Naive B cell (primary cell): ENCODE results near the gene PHAX. TPM values are rescaled to one million over a fixed set of nuclear protein-coding genes. Genes with fewer than 3 reads are reported as not detected.
"Not testable (repeated sequence)": the region's sequence is repeated elsewhere in the genome, so short reads cannot be mapped to it uniquely, and the experiment has no call there.

Experiments
- ATAC-seq, 2 donors: fragments of 150-1000 bp; cut with Tn5 transposase; 2 replicates each; pipeline ENCODE4 v1.10.0; 2021; ENCODE audit warnings: low read depth in 2 of 2, mild to moderate bottlenecking in 2 of 2, moderate library complexity in 2 of 2
- DNase-seq: peaks from one replicate; pipeline ENCODE4 v3.0.0; 2022
- H3K27ac Mint-ChIP-seq, 6 donors: one replicate each; pipeline ENCODE4 v1.8.0; 2020 to 2022; ENCODE audit warnings: mild to moderate bottlenecking in 6 of 6, mixed read lengths in 6 of 6, moderate library complexity in 5 of 6, inconsistent platforms in 2 of 6
- H3K27me3 Mint-ChIP-seq, 3 donors: one replicate each; pipeline ENCODE4 v1.8.0; 2021 to 2022; ENCODE audit warnings: mixed read lengths in 3 of 3, mild to moderate bottlenecking in 1 of 3
- H3K36me3 Mint-ChIP-seq, 2 donors: one replicate each; pipeline ENCODE4 v1.8.0; 2020 to 2022; ENCODE audit warnings: mixed read lengths in 2 of 2, inconsistent platforms in 1 of 2, mild to moderate bottlenecking in 1 of 2
- H3K4me1 Mint-ChIP-seq, 3 donors: one replicate each; pipeline ENCODE4 v1.8.0; 2020 to 2022; ENCODE audit warnings: mixed read lengths in 3 of 3, inconsistent platforms in 1 of 3, mild to moderate bottlenecking in 1 of 3, moderate library complexity in 1 of 3
- H3K4me3 Mint-ChIP-seq, 8 donors: one replicate each; pipeline ENCODE4 v1.8.0; 2020 to 2022; ENCODE audit warnings: mild to moderate bottlenecking in 8 of 8, mixed read lengths in 8 of 8, moderate library complexity in 8 of 8, inconsistent platforms in 2 of 8
- H3K9me3 Mint-ChIP-seq, 7 donors: one replicate each; pipeline ENCODE4 v1.8.0; 2020 to 2022; ENCODE audit warnings: mixed read lengths in 7 of 7, mild to moderate bottlenecking in 5 of 7, inconsistent platforms in 2 of 7, moderate library complexity in 1 of 7
- polyA plus RNA-seq, 6 donors: library from polyadenylated mRNA; unstranded; fragments of 300-500 nt; fragmentation: Illumina TruSeq; gene quantifications; one replicate each; pipeline ENCODE4 v1.2.3, GENCODE V29; 2021; ENCODE audit warnings: low read depth in 6 of 6

PHAX gene, protein sequence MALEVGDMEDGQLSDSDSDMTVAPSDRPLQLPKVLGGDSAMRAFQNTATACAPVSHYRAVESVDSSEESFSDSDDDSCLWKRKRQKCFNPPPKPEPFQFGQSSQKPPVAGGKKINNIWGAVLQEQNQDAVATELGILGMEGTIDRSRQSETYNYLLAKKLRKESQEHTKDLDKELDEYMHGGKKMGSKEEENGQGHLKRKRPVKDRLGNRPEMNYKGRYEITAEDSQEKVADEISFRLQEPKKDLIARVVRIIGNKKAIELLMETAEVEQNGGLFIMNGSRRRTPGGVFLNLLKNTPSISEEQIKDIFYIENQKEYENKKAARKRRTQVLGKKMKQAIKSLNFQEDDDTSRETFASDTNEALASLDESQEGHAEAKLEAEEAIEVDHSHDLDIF
- 10 to 100 TPM; 29.7 to 84.8 (median 66.5) TPM for polyA plus RNA-seq

DNA sequence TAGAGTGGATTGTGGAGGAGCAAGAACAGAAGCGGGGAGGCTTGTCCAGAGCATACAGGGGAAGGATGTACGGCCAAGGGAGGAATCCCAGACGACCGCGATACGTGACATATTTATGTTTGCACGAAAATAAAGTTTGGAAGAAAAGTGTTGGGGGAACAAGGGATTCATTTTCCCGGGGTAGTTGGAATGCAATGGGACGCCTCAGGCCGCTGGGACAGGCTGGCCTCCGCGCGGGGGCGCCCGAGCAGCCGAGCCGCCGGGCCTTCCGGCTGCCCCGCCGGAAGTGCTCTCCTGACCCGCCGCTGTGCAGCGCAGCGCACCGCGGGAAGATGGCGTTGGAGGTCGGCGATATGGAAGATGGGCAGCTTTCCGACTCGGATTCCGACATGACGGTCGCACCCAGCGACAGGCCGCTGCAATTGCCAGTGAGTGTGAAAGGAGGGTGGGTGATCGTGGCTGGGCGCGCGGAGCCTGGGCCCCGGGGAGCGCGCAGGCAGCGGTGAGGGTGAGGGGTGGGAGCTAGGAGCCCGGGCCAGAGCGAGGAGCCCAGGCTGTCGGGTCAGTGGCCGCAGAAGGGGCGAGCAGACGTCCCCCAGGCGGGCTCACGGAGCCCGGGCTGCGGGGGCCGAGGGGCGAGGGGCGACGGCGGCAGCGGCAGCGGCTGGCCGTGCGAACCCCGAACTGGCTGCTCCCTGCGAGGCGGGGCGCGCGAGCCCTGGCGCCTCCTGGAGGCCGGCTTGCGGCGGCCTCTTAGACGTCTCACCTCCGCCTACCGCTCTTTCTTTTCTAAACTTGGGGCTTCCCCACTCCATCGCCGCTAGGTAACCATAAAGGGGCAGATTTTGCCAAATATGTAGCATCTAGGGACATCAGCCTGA lies at the start of gene PHAX:
Gene PHAX, plus strand, starts transcription at position 317 of the 881 bp plus-strand sequence. Its CDS starts 16 bp downstream, at position 333.
- Mint-ChIP-seq H3K4me3 (peak within 1 kb of the TSS; percentile 81 to 100 (median 98)), H3K27me3 (no peaks in the 10 kb centered on the region), H3K36me3 (peaks cover 4 to 12% of the 10 kb centered on the region in 2 donors), H3K9me3 (no peaks in the 10 kb centered on the region), H3K27ac (peak within 1 kb of the TSS; percentile 80 to 95 (median 85)), H3K4me1 (peaks cover 16 to 38% (median 20%) of the 10 kb centered on the region in 3 donors)
- DNase-seq (peak; percentile 68), ATAC-seq (peak; percentile 89 to 91)

DNA sequence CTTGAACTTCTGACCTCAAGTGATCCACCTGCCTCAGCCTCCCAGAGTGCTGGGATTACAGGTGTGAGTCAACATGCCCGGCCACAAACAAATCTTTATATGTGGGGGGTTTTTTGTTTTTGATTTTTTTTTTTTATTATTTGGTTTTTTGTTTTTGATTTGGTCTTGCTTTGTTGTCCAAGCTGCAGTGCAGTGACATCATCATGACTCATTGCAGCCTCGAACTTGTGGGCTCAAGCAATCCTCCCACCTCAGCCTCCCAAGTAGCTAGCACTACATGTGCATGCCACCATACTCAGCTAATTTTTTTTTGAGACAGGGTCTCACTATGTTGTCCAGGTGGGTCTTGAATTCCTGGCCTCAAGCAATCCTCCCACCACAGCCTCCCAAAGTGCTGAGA lies 48.1 kb upstream of the PHAX start:
- H3K4me1 Mint-ChIP-seq: no peaks in the 10 kb centered on the region
- H3K4me3 Mint-ChIP-seq: no peak overlapping the region
- no peaks in the 10 kb centered on the region for H3K27me3 Mint-ChIP-seq
- no peaks in the 10 kb centered on the region for H3K9me3 Mint-ChIP-seq
- ATAC-seq (no peak), DNase-seq (no peak)
- H3K36me3 Mint-ChIP-seq: no peaks in the 10 kb centered on the region
- no peak overlapping the region for H3K27ac Mint-ChIP-seq

DNA sequence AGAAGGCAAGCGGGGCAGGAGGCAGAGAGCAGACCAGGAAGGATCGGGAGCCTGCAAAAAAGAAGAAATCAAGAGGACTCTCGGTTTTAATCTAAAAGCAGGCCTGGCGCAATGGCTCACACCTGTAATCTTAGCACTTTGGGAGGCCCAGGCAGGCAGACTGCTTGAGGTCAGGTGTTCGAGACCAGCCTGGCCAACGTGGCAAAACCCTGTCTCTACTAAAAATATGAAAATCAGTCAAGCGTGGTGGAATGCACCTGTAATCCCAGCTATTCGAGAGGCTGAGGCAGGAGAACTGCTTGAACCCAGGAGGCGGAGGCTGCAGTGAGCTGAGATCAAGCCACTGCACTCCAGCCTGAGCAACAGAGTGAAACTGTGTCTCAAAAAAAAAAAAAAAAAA lies 45.6 kb upstream of the PHAX start:
- not testable (repeated sequence) for ATAC-seq, H3K4me1 Mint-ChIP-seq, H3K9me3 Mint-ChIP-seq, H3K4me3 Mint-ChIP-seq, H3K27ac Mint-ChIP-seq, DNase-seq, H3K27me3 Mint-ChIP-seq, H3K36me3 Mint-ChIP-seq

DNA sequence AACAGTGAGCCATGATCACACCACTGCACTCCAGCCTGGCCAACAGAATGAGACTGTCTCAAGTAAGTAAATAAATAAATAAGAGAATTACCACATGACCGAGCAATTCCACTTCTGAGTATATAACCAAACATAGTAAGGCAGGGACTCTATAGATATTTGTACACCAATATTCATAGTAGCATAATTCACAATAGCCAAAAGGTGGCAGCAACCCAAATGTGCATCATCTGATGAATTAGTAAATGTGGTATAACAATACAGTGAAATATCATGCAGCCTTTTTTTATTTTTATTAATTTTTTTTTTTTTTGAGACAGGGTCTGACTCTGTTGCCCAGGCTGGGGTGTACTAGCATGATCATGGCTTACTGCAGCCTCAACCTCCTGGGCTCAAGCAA lies 38.8 kb upstream of the PHAX start:
- ATAC-seq: no peak
- H3K4me3 Mint-ChIP-seq: no peak overlapping the region

DNA sequence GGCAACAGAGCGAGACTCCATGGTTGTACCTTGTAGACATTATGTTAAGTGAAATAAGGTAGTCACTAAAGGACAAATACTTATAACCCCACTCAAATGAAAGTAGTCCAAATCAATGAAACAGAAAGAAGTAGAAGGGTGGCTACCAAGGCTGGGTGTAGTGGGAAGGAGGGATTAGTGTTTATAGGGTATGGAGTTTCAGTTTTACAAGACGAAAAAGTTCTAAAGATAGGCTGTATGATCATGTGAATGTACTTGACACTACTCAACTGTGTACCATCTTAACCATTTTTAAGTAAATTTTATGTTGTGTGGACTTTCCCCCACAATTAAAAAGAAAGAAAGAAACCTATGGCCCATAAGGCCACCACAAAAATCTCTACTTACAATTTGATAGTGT lies 37.9 kb upstream of the PHAX start:
- H3K4me3 Mint-ChIP-seq: no peak overlapping the region
- no peaks in the 10 kb centered on the region for H3K4me1 Mint-ChIP-seq
- ATAC-seq (no peak), DNase-seq (no peak)
- H3K36me3 Mint-ChIP-seq: no peaks in the 10 kb centered on the region
- H3K9me3 Mint-ChIP-seq: no peaks in the 10 kb centered on the region
- no peaks in the 10 kb centered on the region for H3K27me3 Mint-ChIP-seq
- no peak overlapping the region for H3K27ac Mint-ChIP-seq

More for the DNA sequence above, 38.8 kb upstream of the PHAX start:
- Mint-ChIP-seq H3K9me3 (no peaks in the 10 kb centered on the region), H3K36me3 (no peaks in the 10 kb centered on the region), H3K27me3 (no peaks in the 10 kb centered on the region), H3K27ac (no peak overlapping the region), H3K4me1 (no peaks in the 10 kb centered on the region)
- DNase-seq: no peak

DNA sequence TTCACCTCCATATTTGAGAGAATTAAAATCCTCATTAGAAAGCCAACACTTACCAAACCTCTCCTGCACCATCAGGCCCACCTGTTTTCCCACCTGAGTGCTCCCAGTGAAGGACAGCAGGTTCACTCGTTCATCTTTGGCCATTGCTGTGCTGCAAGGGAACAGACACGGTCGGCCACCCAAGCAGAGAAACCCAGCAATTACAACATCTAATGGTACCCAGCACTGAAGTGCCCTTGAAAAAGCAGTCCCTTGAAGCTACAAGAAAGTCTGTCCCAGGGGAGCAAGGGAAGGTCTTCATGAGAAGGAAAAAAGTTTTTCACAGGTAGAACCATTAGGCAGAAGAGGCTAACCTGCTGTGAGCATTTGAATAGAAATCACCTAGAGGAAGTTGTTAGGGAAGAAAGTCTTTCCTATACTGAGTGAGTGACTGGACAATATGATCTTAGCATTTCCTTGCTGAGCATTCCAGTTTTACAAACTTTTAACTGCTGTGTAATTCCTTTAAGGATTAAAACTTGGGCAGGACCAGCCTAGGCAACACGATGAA lies 32.5 kb upstream of the PHAX start:
- no peaks in the 10 kb centered on the region for H3K27me3 Mint-ChIP-seq
- no peak overlapping the region for H3K4me3 Mint-ChIP-seq
- H3K9me3 Mint-ChIP-seq: no peaks in the 10 kb centered on the region
- ATAC-seq (no peak), DNase-seq (no peak)
- no peak overlapping the region for H3K27ac Mint-ChIP-seq
- no peaks in the 10 kb centered on the region for H3K4me1 Mint-ChIP-seq
- no peaks in the 10 kb centered on the region for H3K36me3 Mint-ChIP-seq

DNA sequence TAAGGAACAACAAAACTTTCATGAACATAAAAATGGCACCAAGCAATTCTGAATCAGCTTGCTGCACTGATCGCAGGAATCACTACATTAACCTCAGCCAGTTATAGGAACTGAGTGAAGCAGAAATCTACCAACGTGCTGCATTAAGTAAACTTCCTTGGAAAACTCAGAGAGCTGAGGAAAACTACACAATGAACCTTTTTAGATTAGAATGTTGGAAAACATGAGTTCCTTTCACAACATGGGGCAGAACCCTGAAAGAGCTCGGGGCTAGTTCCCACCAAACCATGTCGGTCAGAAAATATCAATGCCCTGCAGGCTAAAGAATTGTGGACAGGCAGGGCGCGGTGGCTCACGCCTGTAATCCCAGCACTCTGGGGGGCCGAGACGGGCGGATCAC lies 25.1 kb upstream of the PHAX start:
- H3K36me3 Mint-ChIP-seq: no peaks in the 10 kb centered on the region
- no peaks in the 10 kb centered on the region for H3K27me3 Mint-ChIP-seq
- no peak overlapping the region for H3K27ac Mint-ChIP-seq
- no peak overlapping the region for H3K4me3 Mint-ChIP-seq
- no peak for DNase-seq
- ATAC-seq: no peak
- no peaks in the 10 kb centered on the region for H3K4me1 Mint-ChIP-seq
- no peaks in the 10 kb centered on the region for H3K9me3 Mint-ChIP-seq

DNA sequence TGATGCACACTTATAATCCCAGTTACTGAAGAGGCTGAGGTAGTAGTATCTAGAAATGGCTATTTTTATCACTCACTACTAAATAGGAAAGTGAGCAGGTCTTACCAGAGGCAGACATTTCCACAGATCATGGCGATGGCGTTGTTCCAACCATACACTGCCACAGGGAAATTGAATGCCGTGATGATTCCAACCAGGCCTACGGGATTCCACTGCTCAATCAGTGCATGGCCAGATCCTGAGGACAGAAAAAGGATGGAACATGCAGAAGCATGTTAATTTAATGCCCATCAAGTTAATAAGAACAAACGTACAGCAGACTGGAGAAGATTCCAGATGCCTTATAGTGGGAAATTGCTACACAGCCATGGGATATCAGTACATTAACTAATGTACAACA lies 23.8 kb upstream of the PHAX start:
- Mint-ChIP-seq H3K4me1 (no peaks in the 10 kb centered on the region), H3K36me3 (no peaks in the 10 kb centered on the region), H3K27me3 (no peaks in the 10 kb centered on the region), H3K4me3 (no peak overlapping the region), H3K27ac (no peak overlapping the region), H3K9me3 (no peaks in the 10 kb centered on the region)
- no peak for DNase-seq
- no peak for ATAC-seq

DNA sequence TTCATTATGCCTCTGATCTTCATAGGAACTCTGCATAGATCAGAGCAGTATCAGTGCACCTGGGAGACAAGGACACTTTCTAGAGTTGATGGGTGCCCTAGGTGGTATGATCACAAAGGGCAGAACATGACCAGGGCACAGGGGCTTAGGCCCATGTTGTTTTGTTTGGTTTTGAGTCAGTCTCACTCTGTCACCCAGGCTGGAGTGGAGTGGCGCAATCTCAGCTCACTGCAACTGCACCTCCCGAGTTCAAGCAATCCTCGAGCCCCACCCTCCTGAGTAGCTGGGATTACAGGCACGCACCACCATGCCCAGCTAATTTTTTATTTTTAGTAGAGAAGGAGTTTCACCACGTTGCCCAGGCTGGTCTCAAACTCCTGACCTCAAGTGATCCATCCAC lies 23.3 kb upstream of the PHAX start:
- DNase-seq: no peak
- Mint-ChIP-seq H3K27ac (no peak overlapping the region), H3K36me3 (no peaks in the 10 kb centered on the region), H3K4me1 (no peaks in the 10 kb centered on the region), H3K9me3 (no peaks in the 10 kb centered on the region), H3K4me3 (no peak overlapping the region), H3K27me3 (no peaks in the 10 kb centered on the region)
- ATAC-seq: no peak

DNA sequence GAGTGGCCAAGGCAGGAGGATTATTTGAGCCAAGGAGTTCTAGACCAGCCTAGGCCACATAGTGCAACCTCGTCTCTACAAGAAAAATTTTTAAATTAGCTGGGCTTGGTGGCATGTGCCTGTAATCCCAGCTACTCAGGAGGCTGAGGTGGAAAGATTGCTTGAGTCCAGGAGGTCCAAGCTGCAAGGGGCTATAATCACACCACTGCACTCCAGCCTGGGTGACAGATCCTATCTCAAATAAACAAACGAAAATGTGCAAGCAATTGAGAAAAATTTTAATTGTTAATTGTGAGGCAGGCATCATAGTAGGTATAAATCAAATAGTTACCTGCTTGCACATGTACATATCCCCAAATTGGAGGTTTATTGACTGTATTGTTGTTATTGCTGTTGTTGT lies 21.0 kb upstream of the PHAX start:
- no peak overlapping the region for H3K27ac Mint-ChIP-seq
- H3K27me3 Mint-ChIP-seq: no peaks in the 10 kb centered on the region
- no peak overlapping the region for H3K4me3 Mint-ChIP-seq
- H3K36me3 Mint-ChIP-seq: peaks cover 0 to 4% of the 10 kb centered on the region in 2 donors
- ATAC-seq: no peak
- no peak for DNase-seq
- H3K4me1 Mint-ChIP-seq: no peaks in the 10 kb centered on the region
- H3K9me3 Mint-ChIP-seq: no peaks in the 10 kb centered on the region

DNA sequence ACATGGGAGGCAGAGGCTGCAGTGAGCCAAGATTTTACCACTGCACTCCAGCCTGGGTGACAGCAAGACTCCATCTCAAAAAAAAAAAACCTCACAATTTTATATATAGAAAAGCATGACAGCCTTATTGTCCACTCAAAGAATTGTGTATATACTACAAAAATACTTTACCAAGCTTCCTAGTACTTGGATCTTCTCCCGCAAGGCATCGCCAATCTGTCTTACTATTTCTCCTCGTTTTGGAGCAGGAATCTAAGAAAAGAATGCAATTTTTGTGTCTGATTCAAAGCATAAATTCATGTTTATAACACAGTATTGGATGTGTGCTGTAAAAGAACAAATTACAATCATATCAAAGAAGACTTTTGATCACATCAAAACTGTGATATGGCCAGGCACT lies 17.0 kb upstream of the PHAX start:
- Mint-ChIP-seq H3K9me3 (no peaks in the 10 kb centered on the region), H3K27ac (peak overlapping the region in 1 of 6 donors; percentile 0), H3K4me3 (no peak overlapping the region), H3K4me1 (no peaks in the 10 kb centered on the region), H3K36me3 (peaks cover 0 to 4% of the 10 kb centered on the region in 2 donors), H3K27me3 (no peaks in the 10 kb centered on the region)
- DNase-seq (no peak), ATAC-seq (no peak)

DNA sequence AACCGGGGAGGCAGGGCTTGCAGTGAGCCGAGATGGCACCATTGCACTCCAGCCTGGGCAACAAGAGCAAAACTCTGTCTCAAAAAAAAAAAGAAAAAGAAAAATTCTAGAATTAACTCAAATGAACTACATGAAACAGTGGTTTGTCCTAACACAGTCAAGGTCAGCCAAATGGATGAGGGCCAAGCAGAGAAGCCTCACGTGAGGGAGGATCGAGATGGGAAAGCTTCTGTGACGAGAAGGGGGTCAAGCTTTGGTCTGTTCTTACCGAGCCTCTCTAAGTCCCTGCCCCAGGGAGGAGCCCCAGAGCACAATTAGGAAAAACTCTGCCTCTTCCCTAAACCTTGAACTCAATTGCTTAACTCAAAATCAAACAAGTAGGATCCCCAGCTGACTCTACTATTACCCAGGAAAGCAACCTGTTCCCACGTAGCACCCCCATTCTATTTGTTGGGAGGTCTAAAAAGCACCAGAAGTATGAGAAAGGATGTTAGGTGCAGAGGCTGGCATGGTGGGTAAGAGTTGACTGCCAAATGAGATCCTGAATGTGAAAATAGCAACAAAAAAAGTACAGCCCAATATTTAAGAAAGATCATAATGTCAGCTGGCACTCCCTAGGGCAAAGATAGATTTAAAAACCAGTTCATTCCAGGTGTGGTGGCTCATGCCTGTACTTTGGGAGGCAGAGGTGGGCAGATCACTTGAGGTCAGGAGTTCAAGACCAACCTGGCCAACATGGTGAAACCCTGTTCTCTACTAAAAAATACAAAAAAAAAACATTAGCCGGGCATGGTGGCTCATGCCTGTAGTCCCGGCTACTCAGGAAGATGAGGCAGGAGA lies 13.0 kb upstream of the PHAX start:
- Mint-ChIP-seq H3K4me1 (no peaks in the 10 kb centered on the region), H3K27me3 (peaks cover 0 to 3% (median 0%) of the 10 kb centered on the region in 3 donors), H3K36me3 (peaks cover 0 to under 1% of the 10 kb centered on the region in 2 donors), H3K4me3 (no peak overlapping the region), H3K27ac (no peak overlapping the region), H3K9me3 (no peaks in the 10 kb centered on the region)
- DNase-seq (no peak), ATAC-seq (no peak)
